WTC11 (cell line): Measurements from ENCODE around the gene CALN1. TPM values are rescaled to one million over a fixed set of nuclear protein-coding genes. Genes with fewer than 3 reads are reported as not detected.

ENCODE experiments used
- ATAC-seq: fragments of 200-7000 bp; cut with Tn5 transposase; 2 replicates; pipeline ENCODE4 v1.10.0; 2021; ENCODE audit warnings: mild to moderate bottlenecking, moderate library complexity
- CTCF ChIA-PET: fragments of 300-600 bp; sonication (Branson Sonifier 250); formaldehyde crosslinking; loops from one replicate; lab custom pipeline; 2021; ENCODE audit warnings: antibody characterized with exemption; lab: Charles Lee
- POLR2A ChIA-PET: fragments of 350-600 bp; sonication (Branson Sonifier 250); formaldehyde crosslinking; loops from one replicate; lab custom pipeline; 2021; ENCODE audit warnings: antibody characterized with exemption; lab: Charles Lee
- DNase-seq: peaks from one replicate; pipeline ENCODE4 v3.0.0; 2021; ENCODE audit warnings: low spot score
- H3K27ac Mint-ChIP-seq: 2 replicates; pipeline ENCODE4 v1.8.0; 2021; ENCODE audit warnings: mixed read lengths
- H3K27me3 Mint-ChIP-seq: 2 replicates; pipeline ENCODE4 v1.8.0; 2021; ENCODE audit warnings: low read depth, mild to moderate bottlenecking, moderate library complexity, mixed read lengths
- H3K36me3 Mint-ChIP-seq: 2 replicates; pipeline ENCODE4 v1.8.0; 2021; ENCODE audit warnings: mixed read lengths
- H3K4me1 Mint-ChIP-seq: 2 replicates; pipeline ENCODE4 v1.8.0; 2022; ENCODE audit warnings: mixed read lengths
- H3K4me3 Mint-ChIP-seq: 2 replicates; pipeline ENCODE4 v1.8.0; 2021; ENCODE audit warnings: mild to moderate bottlenecking, moderate library complexity, mixed read lengths
- H3K9me3 Mint-ChIP-seq: 2 replicates; pipeline ENCODE4 v1.8.0; 2021; ENCODE audit warnings: mixed read lengths
- ARID4B ChIP-seq: sonication (generic); formaldehyde crosslinking; IDR thresholded peaks from 2 replicates; pipeline ENCODE4 v1.8.0; 2023; ENCODE audit warnings: missing genetic modification reagents, mild to moderate bottlenecking, borderline replicate concordance
- ATF1 ChIP-seq: sonication (generic); formaldehyde crosslinking; IDR thresholded peaks from 2 replicates; pipeline ENCODE4 v1.8.1; 2023; ENCODE audit warnings: mild to moderate bottlenecking, moderate library complexity, missing genetic modification reagents
- CBFB ChIP-seq: sonication (generic); formaldehyde crosslinking; IDR thresholded peaks from 2 replicates; pipeline ENCODE4 v1.8.1; 2022; ENCODE audit warnings: mild to moderate bottlenecking, low read depth, missing genetic modification reagents
- CREB1 ChIP-seq: sonication (generic); formaldehyde crosslinking; IDR thresholded peaks from 2 replicates; pipeline ENCODE4 v1.8.0; 2023; ENCODE audit warnings: mild to moderate bottlenecking, missing genetic modification reagents
- E2F4 ChIP-seq: sonication (generic); formaldehyde crosslinking; IDR thresholded peaks from 2 replicates; pipeline ENCODE4 v1.8.1; 2022; ENCODE audit warnings: low read depth, mild to moderate bottlenecking, moderate library complexity, missing genetic modification reagents, borderline replicate concordance
- EMX1 ChIP-seq: fragments of 250-450 bp; sonication (Bioruptor Pico); IDR thresholded peaks from 2 replicates; pipeline ENCODE4 v1.8.0; 2021; ENCODE audit warnings: mild to moderate bottlenecking
- ERG ChIP-seq: fragments of 250-450 bp; sonication (Bioruptor Pico); IDR thresholded peaks from 2 replicates; pipeline ENCODE4 v1.8.0; 2021; ENCODE audit warnings: mild to moderate bottlenecking
- FOXJ3 ChIP-seq: sonication (generic); formaldehyde crosslinking; IDR thresholded peaks from 2 replicates; pipeline ENCODE4 v1.9.0; 2021; ENCODE audit warnings: missing genetic modification reagents, mild to moderate bottlenecking, borderline replicate concordance
- FOXK1 ChIP-seq: sonication (generic); formaldehyde crosslinking; IDR thresholded peaks from 2 replicates; pipeline ENCODE4 v1.8.0; 2022; ENCODE audit warnings: mild to moderate bottlenecking, moderate library complexity, missing genetic modification reagents
- GABPB1 ChIP-seq: sonication (generic); formaldehyde crosslinking; IDR thresholded peaks from 2 replicates; pipeline ENCODE4 v1.8.1; 2023; ENCODE audit warnings: mild to moderate bottlenecking, missing genetic modification reagents
- HMGA2 ChIP-seq: fragments of 250-450 bp; sonication (Bioruptor Pico); IDR thresholded peaks from 2 replicates; pipeline ENCODE4 v1.4.0; 2021; ENCODE audit warnings: mild to moderate bottlenecking, moderate library complexity
- MLX ChIP-seq: sonication (generic); formaldehyde crosslinking; IDR thresholded peaks from 2 replicates; pipeline ENCODE4 v1.8.1; 2023; ENCODE audit warnings: mild to moderate bottlenecking, missing genetic modification reagents, moderate library complexity
- MXD4 ChIP-seq: fragments of 250-450 bp; sonication (Bioruptor Pico); IDR thresholded peaks from 2 replicates; pipeline ENCODE4 v1.8.0; 2021; ENCODE audit warnings: mild to moderate bottlenecking, moderate library complexity, borderline replicate concordance
- MYBL2 ChIP-seq: sonication (generic); formaldehyde crosslinking; IDR thresholded peaks from 2 replicates; pipeline ENCODE4 v1.8.1; 2023; ENCODE audit warnings: mild to moderate bottlenecking, moderate library complexity, missing genetic modification reagents
- NR1H2 ChIP-seq: sonication (generic); formaldehyde crosslinking; IDR thresholded peaks from 2 replicates; pipeline ENCODE4 v1.9.0; 2021; ENCODE audit warnings: mild to moderate bottlenecking, moderate library complexity, missing genetic modification reagents
- PRRX2 ChIP-seq: fragments of 250-450 bp; sonication (Bioruptor Pico); IDR thresholded peaks from 2 replicates; pipeline ENCODE4 v1.8.0; 2021; ENCODE audit warnings: mild to moderate bottlenecking
- RORB ChIP-seq: fragments of 250-450 bp; sonication (Bioruptor Pico); IDR thresholded peaks from 2 replicates; pipeline ENCODE4 v1.9.0; 2021; ENCODE audit warnings: mild to moderate bottlenecking
- TP53 ChIP-seq: sonication (generic); formaldehyde crosslinking; IDR thresholded peaks from 2 replicates; pipeline ENCODE4 v1.8.1; 2023; ENCODE audit warnings: mild to moderate bottlenecking, missing genetic modification reagents
- USF2 ChIP-seq: sonication (generic); formaldehyde crosslinking; IDR thresholded peaks from 2 replicates; pipeline ENCODE4 v1.8.1; 2023; ENCODE audit warnings: mild to moderate bottlenecking, missing genetic modification reagents, moderate library complexity
- ZBTB43 ChIP-seq: sonication (generic); formaldehyde crosslinking; IDR thresholded peaks from 2 replicates; pipeline ENCODE4 v1.8.1; 2023; ENCODE audit warnings: mild to moderate bottlenecking, missing genetic modification reagents
- ZNF263 ChIP-seq: sonication (generic); formaldehyde crosslinking; IDR thresholded peaks from 2 replicates; pipeline ENCODE4 v1.8.1; 2022; ENCODE audit warnings: low read depth, mild to moderate bottlenecking, moderate library complexity, missing genetic modification reagents
- total RNA-seq: library from RNA; stranded (reverse); gene quantifications from 3 replicates; pipeline ENCODE4 v1.2.3, GENCODE V29; 2021

CALN1 gene
- total RNA-seq, 1 experiment from 2014 or later: 10.5 TPM

- Mint-ChIP-seq H3K4me3 (no peak overlapping the region), H3K9me3 (peaks cover 5% of the 10 kb centered on the region), H3K27me3 (no peaks in the 10 kb centered on the region), H3K4me1 (no peaks in the 10 kb centered on the region), H3K27ac (no peak overlapping the region), H3K36me3 (no peaks in the 10 kb centered on the region)
- ChIA-PET CTCF (no interaction called here), POLR2A (no interaction called here)
- DNase-seq (no peak), ATAC-seq (no peak)
- TF ChIP-seq HMGA2 (no peak), EMX1 (CRISPR knock-in tag) (no peak), ATF1 (CRISPR knock-in tag) (no peak), CREB1 (CRISPR knock-in tag) (no peak), ZBTB43 (no peak), TP53 (CRISPR knock-in tag) (no peak), USF2 (CRISPR knock-in tag) (no peak), GABPB1 (CRISPR knock-in tag) (no peak), MLX (CRISPR knock-in tag) (no peak), ARID4B (no peak), PRRX2 (CRISPR knock-in tag) (no peak), RORB (CRISPR knock-in tag) (no peak)
These were observed 390.4 kb downstream of the CALN1 start for GRCh38 chr7:72021716-72022115.

GRCh38 chr7:72020311-72020710 is 391.8 kb downstream of the CALN1 start:
- no peak overlapping the region for H3K4me3 Mint-ChIP-seq
- POLR2A ChIA-PET: no interaction called here

More at GRCh38 chr7:72020311-72020710, 391.8 kb downstream of the CALN1 start:
- CTCF ChIA-PET: no interaction called here
- H3K9me3 Mint-ChIP-seq: peaks cover 5% of the 10 kb centered on the region; the same call in 1 of the 2 replicates
- no peak overlapping the region for H3K27ac Mint-ChIP-seq
- TF ChIP-seq E2F4 (CRISPR knock-in tag) (no peak), FOXJ3 (CRISPR knock-in tag) (no peak), CBFB (CRISPR knock-in tag) (no peak), MYBL2 (no peak), ZNF263 (no peak), FOXK1 (CRISPR knock-in tag) (no peak), NR1H2 (CRISPR knock-in tag) (no peak), ERG (CRISPR knock-in tag) (no peak), MXD4 (no peak)
- no peaks in the 10 kb centered on the region for H3K36me3 Mint-ChIP-seq
- H3K4me1 Mint-ChIP-seq: no peaks in the 10 kb centered on the region
- DNase-seq (no peak), ATAC-seq (no peak)
- no peaks in the 10 kb centered on the region for H3K27me3 Mint-ChIP-seq
